GM19452 (cell line): ENCODE measurements around the gene KIZ.
A peak's percentile ranks its signal among the peaks of the same experiment; 100 is the strongest.

ENCODE experiments used
- ATAC-seq: cut with Tn5 transposase; IDR thresholded peaks from one replicate; pipeline ENCODE4 v1.9.1; 2021; ENCODE audit not compliant: unreplicated experiment

KIZ gene

DNA sequence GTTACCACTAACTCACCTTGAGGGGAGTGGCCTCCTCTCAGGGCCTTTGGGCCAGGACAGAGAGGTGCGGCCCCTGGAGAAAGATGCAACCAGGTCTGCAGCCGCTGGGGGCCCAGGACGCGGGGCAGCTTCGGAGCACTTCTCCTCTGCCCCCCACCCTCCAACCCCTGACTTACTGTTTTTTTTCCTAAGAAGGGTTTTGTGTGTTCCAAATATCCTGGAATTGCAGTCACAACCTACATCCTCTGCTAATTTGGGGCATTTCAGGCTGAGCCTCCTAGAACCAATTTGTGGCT is 21.5 kb upstream of the KIZ start:
- ATAC-seq = no peak

DNA sequence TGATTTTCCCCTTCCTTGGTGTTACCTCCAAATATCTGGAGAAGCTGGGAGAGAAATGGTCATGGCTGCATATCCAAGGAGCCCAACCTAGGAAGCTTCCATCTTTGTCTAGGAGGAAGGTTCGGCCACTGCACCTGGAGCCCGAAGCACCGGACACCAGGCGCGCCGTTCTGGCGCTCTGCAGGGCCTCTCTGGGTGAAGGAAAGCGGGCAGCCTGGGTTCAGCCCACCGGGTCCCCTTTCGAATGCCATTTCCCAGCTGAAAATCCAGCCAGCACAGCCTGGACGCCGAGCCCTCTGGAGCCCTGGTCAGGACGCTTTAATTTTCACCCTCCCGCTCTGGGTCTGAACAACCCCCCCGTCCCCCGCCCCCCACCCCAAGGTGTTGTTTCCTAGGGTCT is 21.0 kb upstream of the KIZ start:
- no peak for ATAC-seq

DNA sequence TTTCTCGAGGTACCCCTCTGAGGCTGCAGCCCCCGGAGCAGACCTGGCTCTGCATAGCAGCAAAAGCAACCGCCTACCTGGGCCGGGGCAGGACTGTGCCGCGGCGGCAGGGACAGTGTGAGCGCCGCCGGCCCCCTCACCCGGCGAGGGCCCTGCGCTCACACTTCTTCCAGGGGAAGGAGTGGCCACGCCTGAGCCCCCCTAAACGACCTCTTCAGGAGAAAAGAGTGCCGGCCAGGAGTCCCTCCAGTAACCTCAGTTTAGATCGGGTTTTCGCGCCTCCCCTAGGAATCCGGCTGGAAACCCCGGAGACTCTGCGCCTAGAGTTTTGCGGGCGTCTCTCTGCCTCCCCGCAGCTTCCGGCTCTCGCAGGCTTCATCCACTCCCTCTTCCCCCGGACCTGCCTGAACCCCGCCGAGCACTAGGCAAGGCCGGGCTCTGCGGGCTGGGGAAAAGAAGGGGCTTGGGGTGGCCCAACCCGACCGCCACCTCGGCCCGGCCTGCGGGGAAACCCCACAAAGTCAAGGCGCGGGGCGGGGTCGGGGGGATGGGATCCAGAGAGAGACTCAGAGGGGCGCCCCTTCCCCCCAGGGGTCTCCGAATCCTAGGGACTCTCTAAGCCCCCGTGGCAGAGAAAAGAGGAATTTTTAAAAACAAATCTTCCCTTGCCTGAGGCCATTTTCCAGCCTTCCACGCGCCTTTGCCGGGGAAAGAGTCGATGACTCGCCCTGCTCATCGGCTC is 20.3 kb upstream of the KIZ start:
- no peak for ATAC-seq

DNA sequence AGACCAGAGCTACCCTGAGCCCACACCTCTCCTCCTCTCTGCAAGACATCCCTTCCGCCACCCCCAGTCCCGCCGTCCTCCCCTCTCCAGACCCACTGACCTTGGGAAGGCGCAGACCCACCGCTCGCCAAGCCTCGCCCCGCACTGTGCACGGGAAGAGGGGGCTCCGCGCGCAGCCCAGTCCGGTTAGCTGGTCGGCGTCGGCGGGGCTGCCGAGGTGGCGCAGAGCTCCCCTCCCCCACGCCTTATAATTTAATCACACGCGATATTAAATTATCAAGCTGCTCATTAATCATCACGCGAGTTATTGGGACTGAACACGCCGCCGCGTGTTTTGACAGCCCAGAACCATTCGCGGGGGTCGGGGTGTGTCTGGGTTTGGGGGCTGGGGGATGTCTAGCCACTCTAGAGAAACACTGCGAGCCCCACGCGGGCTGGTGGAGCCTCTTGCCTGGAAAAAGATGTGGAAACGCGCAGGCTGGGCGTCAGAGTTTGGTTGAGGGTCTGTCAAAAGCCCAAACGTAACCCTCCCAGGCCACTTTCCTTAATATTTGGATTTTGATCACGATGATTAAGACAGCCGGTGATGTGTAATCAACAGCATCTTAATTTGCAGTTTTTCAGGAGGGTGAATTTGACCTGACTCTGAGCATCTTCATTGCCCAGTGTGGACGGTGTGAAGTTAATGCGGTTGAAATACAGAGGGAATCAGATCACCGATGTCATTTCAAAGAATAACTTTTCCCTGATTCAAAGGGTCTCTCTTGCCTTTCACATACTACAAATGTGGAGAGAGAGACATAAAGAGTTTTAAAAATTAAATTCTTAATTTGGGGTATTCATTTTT is 19.5 kb upstream of the KIZ start, which contains the start of gene LINC00237:
LINC00237 (minus strand) TSS at position 188 of the 847 bp plus-strand sequence.
- no peak for ATAC-seq

DNA sequence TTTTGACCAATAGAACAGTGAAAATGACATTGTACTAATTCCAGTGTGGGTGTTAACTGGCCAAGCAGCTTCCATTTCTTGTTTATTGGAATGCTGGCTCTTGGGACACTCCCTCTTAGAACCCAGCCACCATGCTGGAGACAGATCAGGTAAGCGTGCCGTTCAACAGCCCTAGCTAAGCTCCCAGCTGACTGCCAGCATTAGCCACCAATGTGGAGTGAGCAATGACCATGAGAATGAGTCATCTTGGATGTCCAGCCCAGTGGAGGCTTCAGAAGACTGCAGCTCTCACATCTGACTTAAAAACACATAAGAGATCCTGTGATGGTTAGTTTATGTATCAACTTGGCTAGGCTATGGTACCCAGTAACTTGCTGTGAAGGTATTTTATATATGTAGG is 16.7 kb upstream of the KIZ start:
- ATAC-seq = no peak

DNA sequence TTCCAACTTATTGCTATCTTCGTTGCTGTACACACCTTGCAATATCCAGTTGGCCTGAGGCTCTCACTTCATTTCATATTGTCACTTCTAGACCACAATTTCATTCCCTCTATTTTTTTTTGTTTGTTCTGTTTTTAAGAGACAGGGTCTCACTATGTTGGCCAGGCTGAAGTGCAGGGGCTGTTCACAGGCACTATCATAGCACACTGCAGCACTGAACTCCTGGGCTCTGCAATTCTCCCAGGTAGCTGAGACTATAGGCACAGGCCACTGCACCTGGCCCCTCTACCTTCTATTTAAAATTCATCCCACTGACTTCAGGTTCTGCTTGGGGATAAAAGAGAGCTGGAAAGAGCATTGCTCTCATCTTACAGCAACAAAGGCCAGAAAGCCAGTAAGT is 15.1 kb upstream of the KIZ start:
- ATAC-seq = no peak

DNA sequence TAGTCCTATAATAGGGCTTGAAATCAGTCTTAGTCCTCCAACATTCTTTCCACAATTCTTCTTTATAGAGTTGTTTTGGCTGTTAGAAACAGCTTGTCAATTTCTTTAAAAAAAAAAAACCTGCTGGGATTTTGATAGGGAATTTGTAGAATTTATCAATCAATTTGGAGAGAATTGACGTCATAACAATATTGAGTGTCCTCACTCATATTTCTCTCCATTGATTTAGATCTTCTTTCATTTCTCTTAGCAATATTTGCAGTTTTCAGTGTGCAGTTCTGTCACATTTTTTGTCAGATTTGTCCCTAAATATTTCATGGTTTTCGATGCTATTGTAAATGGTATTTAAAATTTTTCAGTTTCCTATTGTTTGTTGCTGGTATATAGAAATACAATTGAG is 14.5 kb upstream of the KIZ start:
- no peak for ATAC-seq

DNA sequence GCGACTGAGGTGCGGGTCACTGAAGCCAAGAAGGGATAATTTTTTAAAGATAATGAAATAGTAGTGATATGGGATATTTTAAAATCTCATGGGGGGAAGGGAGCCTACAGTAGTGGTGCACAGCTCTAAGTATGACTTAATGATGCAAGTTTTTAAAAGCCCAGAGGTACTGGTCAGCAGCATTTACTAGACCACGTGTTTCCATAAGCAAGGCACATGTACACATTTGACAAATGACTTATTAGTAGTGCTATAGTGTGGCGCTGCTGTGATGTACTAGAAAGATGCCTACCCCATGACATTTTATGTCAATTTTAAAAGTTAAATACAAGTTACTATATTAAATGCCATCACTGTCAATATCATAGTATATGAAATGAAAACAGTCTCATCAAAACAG is 12.2 kb upstream of the KIZ start:
- no peak for ATAC-seq

DNA sequence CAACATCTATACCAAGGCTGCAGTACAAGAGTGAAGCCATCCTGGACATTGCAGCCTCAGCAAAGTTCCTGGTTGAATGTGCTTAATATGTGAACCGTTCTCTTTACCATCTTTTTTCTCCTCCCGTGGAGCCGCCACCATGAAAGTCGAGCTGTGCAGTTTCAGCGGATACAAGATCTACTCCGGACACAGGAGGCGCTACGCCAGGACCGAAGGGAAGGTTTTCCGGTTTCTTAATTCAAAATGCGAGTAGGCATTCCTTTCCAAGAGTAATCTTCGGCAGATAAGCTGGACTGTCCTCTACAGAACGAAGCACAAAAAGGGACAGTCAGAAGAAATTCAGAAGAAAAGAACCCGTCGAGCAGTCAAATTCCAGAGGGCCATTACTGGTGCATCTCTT is 11.3 kb upstream of the KIZ start:
- no peak for ATAC-seq

DNA sequence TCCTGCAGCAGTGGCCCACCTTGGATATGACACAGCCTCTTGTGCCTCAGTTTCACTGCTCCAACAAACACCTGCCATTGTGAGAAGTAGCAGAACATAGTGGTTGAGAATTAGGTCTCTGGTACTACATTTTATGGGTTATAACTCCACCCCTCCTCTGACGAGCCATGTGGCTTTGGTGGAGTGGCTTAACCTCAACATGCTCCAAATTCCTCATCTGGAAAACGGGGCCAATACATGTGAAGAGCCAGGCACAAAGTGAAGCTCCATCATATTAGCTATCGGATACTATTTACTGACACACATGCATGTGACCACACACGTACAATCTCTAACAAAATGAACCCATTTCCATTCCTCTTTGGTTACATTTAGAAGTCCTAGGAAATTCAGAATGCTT is 8.4 kb upstream of the KIZ start:
- ATAC-seq = no peak

DNA sequence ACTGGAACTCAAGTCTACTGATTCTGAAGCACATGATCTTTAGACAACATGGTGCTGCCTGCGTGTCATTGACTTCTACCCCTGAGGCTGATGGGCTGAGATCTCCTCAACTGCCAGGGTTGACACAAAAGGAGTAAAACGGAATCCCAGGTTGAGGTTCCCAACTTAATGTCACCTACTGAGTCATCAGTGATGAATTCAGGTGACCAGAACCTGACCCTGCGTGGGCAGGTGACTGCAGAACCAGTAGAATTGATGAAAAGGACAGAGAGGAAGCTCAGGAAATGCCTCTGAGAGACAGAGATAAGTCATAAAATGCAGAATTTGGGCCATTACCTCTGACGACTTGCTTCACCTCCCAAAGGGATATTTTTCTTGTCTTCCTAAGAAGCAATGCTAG is 7.7 kb upstream of the KIZ start:
- no peak for ATAC-seq

DNA sequence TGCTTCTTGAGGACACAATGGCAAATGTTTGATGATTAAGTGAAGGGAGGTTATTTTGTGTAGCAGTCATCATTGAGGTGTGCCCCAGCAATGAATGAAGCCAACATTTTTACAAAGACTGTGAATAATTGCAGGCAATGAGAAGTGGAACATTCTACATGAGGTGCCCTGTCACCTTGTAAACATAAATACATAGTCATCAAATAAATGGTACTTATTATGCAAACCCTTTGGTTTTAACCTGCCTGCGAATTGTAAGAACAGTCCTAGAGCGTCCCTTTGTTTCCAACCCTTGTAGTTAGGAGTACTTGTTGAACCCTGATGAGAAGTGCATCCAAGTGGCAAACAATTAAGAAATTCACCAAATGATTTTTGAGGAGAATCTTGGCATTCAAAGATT is 7.1 kb upstream of the KIZ start:
- ATAC-seq = no peak

DNA sequence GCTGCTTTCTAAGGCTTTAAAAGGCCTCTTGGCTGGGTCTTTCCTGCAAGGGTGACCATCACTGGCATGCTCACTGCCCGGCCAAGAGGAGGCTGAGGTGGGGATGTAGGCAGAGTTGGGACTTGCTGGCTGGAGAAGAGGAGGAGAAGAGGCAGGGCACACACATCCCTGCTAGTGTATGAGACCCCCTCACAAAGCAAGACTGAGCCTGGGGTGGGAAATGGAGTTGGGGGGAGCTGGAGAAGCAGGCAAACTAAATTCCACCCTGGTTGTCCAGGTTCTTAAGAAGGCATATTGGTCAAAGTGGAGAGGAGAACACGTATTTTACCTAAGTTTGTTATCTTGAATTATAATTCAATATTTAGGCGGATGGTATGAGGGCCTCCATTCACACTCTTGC is 1.7 kb upstream of the KIZ start:
- no peak for ATAC-seq

DNA sequence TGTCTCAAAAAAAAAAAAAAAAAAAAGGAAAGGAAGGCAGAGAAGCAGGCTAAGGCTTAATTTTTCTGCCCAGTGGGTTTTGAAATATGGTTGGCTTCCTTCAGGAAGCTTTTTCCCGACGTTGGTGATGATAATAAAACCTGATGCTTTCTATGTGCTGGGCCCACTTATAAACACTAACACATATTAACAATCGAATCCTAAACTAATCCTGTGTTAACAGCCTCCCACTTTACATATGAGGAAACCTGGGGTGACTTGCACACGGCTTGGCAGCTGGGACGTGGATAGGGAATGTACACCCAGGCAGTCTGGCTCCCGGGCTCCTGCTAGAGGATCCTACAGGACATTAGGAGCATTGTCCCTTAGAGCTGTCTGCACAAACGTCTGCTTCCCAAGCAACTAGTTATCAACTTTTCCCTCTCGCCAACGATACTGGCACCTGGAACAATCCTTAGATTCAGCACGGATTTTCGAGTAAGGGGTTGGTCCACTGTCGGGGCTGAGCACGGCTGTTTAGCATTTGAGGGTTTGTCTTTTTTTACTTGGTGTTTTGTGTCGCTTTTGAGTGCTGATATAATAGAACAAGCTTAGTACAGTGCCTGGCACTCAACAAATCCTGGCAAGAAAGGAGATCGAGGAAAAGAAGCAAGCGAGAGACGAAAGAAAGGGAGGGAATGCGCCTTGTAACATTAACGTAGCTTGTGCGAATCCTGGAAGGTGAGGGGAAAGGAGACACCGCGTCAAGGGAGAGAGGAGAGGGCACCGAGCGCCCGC is 622 bp upstream of the KIZ start:
- peak; percentile 34 for ATAC-seq

DNA sequence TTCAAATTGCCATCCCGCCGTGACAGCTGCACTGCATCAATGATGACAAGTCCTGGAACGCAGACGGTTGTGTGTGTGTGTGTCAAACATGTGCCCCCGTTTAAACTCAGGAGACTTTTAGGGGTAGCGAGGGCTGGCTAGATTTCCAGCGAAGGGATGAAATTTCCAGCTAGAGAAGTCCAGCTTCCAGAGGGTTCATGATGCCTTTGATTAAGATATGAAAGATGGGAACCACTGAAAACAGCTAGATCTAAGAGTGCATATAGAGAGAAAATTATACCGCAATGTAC is 644 bp downstream of the KIZ start:
- no peak for ATAC-seq

DNA sequence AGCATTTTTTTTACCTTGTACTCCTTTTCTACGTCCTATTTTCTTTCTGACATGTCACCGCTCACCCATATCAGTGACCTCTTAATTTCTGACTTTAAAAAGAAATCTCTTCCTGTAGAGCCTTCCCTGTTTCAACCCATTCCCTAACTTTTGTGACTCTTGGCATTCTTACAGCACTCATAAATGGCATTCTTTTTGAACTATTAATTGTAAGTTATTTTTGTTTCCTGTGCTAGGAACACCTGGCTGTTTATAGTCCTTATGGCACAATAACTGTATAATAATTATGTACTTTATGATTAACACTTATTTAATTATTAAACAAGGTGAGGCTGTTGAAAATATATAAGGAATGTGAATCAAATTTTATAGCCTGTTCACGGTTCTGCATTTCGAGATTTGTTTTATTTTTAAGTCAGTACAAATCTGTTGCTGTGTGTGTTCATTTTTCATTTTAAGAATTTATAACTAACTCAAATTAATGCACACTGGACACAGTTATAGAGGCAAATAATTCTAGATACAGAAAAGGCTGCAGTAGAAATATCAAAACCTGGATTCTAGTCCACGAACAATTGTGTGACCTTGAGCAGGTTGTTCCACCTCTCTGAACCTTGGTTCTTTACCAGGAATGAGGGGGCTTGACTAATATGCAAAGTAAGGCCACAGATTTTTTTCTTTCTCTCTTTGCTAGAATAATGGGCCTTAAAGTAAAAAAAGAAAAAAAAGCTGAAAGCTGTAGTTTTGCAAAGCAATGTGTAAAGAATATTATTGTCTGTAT is 1.5 kb downstream of the KIZ start:
- ATAC-seq = no peak

DNA sequence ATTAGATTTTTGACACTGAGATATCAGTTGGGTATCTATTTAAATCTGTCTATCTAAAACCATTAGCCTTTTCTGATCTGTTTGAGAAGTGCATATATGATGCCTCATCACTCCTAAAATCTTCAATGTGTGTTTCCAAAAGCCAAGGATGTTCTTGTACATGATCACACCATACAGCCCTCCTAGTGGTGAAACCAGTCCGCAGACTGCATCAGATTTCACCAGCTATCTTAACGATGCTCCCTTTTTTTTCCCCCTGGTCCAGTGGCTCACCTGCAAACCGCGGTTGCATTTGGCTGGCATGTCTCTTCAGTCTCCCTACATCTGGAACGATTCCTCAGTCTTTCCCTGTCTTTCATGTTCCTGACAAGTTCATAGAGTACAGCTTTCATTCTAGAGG is 4.0 kb downstream of the KIZ start:
- no peak for ATAC-seq

DNA sequence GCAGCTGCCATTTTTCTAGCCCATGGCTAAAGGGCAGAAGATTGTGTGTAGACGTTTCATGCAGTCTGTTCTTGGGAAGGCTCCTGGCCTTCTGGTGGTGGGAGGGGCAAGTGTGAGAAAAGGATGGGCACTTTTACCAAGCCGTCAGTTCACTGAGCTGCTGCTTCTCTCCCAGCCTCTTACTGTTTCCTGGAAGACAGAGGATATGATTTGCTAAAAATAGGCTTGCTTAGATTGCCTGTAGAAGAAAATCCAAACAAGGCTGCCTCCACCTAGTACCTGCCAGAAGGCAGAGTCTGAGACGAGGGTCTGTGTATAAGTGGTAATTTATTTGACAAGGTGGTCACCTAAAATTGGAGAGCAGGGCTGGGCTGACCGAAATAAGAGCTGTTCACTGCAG is 7.5 kb downstream of the KIZ start:
- ATAC-seq = no peak

DNA sequence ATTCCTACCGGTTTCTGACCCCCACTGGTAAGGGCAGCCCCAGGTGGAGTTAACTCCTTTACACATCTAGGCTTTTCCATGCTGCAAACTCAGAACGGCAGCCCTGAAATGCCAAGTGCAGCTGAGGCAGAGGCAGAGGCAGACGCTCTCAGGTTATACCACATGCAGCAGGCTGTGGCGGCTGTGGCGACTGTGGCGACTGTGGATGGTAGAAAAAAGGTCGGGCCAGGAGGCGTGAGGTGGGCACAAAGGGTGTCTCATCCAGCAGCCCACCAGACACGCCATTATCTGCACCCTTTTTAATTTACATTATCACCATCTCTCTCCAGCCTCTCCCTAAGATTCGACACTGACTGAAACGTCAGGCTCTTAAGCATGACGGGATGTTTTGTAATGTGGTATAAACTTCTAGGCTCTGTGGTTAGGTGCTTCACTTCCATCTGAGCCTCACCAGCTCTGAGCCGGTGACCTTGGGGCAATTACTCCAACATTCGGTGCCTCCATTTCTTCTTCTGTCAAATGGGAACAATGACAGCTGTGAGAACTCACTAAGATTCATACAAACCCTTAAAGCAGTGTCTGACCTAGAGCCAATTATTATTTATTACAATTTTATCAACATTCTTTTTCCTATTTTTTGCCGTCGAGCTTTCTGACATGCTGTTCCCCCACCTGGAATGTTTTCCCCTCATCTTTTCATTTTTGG is 8.2 kb downstream of the KIZ start:
- ATAC-seq = no peak

DNA sequence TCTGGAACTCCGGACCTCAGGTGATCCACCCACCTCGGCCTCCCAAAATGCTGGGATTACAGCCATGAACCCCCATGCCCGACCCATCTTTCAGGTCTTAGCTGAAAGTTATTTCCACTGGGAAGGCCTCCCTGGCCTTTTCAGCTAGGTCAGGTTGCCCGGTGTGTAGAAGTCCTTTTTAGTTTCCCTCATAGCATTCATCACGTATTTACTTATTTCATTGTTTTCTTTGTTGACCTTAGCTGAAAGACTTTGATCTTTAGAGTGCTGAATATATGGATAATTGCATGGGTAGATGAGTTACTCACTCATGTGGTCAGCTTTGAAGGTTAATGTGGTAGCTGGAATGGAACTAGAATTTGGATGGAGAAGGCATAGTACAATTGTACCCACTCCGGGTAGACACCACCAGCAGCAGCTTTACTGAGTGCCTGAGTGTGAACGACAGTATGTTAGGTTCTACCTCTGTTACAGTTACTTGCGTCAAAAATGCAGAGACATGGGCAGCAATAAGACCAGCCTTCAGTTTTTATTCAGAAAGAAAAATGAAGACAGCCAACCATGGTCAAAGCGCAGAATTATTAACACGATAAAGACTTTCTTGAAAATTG is 9.1 kb downstream of the KIZ start:
- no peak for ATAC-seq
